ENCODE data around the gene IQCE. TPM values are rescaled to one million over a fixed set of nuclear protein-coding genes. Genes with fewer than 3 reads are reported as not detected.

The IQCE gene
- total RNA-seq, 1 experiment from 2014 or later = 7.6 TPM

DNA sequence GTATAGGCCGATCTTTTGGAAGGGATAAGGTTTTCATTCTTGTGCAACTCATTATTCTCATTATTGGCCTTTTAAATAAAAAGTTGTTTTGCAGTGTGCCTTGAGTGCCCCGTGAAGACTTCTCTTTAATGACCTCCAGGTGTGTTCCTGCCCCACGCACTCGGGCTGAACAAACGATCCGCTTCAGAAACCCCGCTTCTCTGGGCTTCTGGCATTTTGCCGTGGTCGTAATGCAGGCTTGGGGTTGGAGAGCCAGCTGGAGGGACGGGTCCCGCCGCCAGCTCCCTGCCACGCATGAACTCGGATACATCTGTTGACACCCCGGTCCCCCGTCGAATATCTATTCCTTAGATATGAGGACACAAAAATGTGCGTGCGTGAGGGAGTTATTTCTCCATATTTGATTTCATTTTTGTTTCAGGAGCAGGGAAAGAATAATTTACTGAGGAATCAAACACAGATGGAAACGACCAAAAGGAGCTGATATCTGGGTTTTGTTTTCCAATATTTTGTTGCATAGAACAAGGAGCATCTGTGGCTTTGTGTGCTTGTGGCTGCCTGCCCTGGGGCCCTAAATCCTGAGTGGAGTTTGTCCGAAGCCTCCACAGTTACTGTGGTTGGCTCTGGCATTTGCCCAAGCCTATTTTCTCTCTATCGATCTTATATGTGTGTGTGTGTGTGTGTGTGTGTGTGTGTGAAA is 56.0 kb downstream of the IQCE start:
- DNase-seq (ENCODE audit: low read depth) = no peak

DNA sequence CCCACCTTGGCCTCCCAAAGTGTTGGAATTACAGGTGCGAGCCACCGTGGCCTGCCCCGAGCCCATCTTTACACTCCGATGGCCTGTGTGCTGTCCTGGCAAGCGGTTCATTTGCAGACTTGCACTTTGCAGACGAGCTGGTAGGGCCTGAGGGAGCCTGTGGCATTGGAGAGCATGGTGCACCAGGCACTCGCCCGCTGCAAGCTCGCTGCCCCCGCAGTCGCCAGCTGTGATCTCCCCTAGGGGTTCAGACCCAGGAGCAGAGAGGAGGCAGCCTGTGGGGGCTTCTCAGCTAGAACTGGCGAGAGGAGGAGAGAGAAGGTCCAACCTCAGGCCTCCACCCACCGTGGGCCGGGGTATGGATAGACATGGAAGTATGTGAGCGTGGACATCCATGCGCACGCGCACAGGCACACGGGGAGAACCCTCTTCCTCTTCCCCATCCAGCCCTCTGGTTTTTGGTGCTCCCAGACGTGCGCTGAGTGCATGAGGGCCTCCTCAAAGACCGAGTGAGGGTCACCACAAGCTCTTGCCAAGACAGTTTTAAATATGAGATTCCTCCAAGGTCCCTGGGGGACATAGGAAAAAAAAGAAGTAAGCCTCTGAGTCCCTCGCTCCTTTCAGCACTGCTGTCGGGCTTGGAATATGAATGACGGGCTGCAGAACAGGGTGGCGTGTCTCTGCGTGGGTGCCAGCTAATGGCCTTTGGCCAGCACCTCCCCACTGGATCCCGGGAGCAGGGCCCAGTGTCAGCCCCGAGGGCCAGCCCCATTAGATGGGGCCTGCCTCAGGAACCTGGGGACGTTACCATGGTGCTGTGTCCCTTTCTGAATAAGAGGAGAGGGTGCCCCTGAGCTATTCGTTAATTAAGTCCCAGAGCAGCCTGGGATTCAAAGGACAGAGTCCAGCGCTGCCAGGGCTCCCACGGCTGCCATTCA is 57.9 kb downstream of the IQCE start:
- no peak for DNase-seq (ENCODE audit: low read depth)

DNA sequence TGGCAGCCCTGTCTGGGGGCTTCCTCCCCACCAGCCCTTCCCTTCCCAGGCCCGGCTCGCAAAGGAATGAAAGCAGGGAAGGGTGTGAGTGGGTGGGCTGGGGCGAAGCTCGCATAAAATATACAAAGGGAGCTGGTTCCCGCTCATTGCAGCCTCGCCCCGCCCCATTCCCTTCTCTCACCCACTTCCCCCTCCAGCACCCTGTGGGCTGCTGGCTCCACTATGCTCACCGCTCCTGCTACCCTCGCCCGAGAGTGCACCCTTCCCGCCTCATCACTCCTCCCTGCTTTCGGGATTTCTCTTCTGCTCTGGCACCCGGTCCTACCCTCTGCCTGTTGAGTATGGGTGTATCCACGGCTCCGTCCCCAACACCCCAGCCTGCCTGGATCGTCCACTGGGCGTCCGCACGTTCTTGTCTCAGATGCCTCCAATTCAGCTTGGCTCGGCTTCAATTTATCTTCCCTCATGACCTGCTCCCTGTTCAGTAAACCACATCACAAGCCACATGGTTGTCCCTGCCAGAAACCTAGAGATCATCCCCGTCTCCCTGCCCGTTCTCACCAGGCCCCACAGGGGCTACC is 58.6 kb downstream of the IQCE start:
- no peak for DNase-seq (ENCODE audit: low read depth)

- no peak for DNase-seq (ENCODE audit: low read depth)
Measured at GRCh38 chr7:2619116-2619515, 60.3 kb downstream of the IQCE start.

DNA sequence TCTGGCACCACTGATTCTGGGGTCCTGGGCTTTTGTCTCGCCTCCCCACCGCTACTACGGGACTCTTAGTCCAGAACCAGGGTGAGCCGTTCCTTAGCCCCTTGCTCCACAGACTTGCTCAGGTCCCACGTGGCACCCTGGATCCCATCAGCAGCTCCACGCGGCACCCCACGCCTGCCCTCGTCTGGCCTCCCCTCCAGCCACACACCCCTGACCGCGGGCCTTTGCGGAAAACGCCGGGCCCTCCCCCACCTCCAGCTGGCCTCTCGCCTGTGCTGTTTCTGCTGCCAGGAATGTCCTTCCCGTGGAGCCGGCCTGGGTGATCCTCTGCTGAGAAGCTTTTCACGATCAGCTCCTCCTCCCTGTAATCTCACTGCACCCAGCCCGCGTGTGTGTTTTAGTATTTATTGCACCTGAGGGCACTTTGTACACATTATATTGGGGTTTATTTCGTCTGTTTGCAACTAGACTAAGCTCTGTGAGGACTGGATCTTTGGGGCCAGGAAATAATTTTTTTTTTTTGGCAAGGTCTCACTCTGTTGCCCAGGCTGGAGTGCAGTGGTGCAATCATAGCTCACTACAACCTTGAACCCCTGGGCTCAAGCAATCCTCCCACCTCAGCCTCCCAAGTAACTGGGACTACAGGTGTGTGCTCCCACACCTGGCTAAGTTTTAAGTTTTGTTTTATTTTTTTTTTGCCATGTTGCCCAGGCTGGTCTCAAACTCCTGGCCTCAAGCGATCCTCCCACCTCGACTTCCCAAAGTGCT is 62.5 kb downstream of the IQCE start:
- DNase-seq (ENCODE audit: low read depth) = no peak

- DNase-seq (ENCODE audit: low read depth) = no peak
Measured at GRCh38 chr7:2621948-2622640, 63.3 kb downstream of the IQCE start.

DNA sequence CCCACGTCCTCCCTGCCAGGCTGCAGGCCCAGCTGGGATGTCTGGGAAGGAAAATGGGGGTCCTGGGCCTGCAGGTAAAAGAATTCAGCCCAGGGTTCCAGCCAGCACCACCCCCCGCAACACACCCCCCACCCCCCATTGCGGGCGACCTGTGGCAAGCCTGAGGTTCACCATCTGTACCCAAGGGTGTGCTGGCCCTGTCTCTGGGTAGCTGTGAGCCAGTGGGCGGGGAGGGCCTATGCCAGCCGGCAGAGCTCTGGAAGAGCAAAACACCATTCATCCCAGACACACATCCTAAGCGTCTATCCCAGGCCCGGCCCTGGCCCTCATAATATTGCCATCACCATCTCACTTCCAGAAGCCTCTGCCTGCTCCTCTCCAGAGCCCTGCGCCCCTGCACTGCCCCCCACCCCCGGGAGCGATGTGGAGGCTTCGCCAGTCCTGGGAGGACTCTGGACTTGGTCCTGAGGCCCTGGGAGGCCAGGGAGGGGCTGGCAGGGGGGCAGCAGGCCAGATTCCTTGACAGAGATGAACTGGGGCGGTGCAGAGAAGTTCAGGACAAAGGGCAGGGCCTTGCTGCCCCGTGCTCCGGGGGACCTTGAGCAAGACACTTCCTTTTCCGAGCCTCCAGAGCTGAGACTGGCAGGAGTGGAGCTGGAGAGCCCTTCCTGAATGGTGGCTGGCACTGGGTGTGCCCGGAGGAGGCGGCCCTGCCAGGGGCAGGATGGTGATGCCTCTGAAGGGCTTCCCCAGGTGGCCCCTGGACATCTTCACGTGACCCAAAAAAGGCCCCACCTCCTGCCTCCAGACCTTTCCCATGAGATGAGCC is 64.3 kb downstream of the IQCE start:
- DNase-seq (ENCODE audit: low read depth) = no peak

DNA sequence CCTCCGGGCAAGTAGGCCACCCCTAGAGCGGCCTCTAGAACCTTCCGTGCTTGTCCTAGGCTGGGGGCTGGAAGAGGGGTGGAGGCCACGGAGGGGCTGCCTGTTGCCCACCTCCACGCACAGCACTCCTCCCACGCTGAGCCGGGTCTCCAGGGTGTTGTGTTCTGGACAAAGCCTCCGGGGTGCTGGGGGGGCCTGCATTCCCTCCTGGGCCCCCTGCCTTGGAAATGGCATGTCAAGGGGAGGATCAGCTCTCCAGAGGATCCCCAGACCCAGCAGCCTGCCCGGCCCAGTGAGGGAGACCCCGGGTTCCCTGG is 64.9 kb downstream of the IQCE start:
- DNase-seq (ENCODE audit: low read depth) = no peak

DNA sequence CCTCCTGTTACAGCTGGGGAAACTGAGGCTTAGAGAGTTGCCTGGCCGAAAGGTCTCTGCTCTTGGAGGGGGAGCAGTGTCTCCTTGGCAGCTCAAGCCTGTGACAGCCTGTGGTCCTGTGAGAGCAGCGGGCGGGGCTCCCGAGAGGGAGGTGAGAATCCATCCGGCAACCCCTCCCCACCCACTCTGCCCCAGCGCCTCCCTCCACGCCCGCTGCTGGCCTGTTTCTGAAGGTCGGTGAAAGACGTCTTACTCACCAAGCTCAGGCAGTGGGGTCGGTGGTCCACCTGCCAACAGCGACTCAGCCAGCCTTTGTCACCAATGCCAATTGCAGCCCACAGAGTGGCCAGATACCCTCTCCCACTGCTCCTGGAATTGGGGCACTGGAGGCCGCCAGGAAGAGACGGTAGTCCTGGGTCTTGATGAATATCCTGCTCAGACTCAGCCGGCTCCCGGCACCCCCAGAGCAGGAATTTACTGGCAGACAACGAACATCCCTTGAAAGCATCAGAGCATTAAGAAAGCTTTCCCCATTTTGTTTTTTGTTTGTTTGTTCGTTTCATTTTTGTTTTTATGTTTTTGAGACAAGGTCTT is 65.6 kb downstream of the IQCE start:
- DNase-seq (ENCODE audit: low read depth) = peak; percentile 44

GRCh38 chr7:2626498-2627117 is 67.8 kb downstream of the IQCE start:
- no peak for DNase-seq (ENCODE audit: low read depth)

DNA sequence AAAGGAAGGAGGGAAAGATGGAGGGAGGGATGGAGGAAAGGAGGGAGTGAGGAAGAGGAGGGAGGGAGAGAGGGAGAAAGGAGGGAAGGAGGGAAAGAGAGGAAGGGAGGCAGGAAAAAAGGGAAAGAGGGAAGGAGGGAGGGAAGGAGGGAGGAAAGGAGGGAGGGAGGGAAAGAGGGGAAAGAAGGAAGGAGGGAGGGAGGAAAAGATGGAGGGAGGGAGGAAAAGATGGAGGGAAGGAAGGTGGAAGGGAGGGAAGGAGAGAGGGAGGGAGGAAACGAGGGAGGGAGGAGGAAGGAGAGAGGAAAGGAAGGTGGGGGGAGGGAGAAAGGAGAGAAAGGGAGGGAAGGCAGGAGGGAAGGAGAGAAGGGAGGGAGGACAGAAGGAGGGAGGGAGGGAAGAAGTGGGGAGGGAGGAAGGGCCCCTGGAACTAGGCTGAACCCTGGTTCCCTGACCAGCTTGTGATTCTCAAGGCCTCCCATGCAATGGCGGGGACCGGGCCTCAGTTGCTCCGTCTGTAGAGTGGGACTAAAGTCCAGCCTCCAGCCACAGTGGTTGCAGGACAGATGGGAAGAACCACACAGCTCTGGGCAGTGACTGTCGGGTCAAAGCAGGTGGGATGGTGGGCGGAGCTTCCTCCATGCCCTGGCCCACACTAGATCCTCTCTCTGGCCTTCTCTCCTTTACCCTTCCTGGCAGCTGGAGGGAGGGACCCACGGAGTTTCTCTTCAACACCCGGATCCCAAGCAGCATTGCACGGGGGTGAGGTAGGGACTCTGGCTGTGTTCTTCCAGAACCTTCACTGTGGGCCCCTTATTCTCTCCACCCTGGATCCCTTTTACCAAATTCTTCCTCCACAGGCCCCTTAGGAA is 68.7 kb downstream of the IQCE start:
- DNase-seq (ENCODE audit: low read depth) = no peak

- no peak for DNase-seq (ENCODE audit: low read depth)
Measured at GRCh38 chr7:2628130-2628482, 69.3 kb downstream of the IQCE start.

DNA sequence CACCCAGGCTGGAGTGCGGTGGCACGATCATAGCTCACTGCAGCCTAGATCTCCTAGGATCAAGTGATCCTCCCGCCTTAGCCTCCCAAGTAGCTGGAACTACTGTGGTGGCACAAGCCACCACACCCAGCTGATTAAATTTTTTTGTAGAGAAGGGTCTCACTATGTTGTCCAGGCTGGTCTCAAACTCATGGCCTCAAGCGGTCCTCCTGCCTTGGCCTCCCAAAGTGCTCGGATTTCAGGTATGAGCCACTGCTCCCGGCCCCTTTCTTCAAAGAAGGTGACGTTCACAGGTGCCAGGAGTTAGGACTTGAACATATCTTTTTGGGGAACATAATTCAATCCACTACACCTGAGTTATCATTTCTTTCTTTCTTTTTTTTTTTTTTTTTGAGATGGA is 70.1 kb downstream of the IQCE start:
- no peak for DNase-seq (ENCODE audit: low read depth)

DNA sequence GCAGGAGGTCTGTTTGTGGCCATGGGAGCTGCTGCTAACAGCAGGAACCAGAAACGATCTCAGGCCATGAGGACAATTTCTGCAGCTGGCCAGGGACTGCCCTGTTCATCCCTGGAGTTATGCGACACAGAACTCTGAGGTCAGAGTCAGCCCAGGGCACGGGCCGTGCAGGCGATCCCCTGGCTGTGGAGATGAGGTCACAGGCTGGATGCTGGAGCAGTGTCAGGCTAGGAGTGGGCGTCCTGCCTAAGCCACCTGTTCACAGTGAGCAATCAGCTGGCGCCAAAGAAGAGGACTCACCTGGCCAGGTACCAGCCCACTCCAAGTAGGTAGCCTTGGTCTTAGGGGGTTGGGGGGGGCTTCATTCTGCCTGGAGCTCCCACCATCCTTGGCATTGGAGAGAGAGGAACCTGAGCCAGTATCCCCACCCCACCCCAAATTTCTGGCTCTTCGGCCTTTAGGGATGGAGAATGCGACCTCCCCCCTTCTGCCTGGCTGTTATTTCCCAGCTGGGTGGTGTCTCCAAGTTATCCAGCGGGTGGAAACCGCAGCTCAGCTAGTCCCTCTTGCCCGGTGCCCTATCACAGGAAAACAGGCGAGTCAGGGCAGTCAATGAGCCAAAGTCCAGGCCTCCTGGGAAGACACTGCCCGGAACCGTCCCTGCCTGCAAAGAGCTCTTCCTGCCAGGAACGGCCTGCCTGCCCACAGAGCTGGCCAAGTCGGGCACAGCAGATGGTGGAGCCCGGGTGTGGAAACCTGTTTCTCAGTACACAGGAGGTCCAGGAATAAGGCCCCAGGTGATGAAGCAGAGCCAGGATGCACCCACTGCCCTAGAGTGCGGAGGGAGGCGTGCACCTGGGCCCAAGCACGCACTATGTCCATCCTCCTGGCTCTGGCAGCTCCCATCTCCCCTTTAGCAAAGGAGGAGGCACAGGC is 71.2 kb downstream of the IQCE start:
- DNase-seq (ENCODE audit: low read depth) = no peak

DNA sequence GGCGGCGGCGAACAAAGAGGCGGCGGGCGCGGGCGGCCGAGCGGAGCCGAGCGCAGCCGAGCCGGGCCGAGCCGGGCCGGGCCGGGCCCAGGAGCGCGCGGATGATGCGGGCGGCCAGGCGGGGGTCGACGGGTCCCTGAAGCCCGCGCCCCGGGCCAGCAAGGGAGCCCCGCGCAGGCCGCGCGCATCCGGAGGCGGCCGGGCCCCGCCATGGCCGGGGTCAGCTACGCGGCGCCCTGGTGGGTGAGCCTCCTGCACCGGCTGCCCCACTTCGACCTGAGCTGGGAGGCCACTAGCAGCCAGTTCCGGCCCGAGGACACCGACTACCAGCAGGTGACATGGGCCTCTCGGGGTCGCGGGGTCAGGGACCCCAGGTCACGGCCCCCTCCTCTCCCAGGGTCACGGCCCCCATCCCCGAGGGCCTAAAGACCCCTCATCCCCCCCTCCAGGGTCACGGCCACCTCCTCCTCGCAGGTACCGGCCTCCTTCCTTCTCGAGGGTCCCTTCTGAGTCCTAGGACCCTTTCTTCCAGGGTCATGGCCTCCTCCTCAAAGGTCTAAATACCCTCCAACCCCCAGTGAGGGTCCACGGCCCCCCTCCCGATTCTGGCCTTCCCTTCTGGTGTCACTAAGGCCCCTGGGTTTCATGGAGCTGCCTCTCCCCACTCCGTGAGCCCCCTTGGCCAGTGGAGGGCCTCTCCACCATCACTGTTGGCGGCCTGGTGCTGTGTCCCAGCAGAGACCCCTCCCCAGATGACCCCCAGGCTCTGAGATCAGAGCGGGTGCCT is 73.4 kb downstream of the IQCE start, which contains the start of gene TTYH3:
TTYH3 (plus strand) TSS at position 41 of the 787 bp plus-strand sequence; CDS start at position 211, 170 bp downstream.
- DNase-seq (ENCODE audit: low read depth) = no peak

- peak; percentile 93 for DNase-seq (ENCODE audit: low read depth)
Measured at GRCh38 chr7:2632733-2633537, 74.2 kb downstream of the IQCE start.
